GM20431 (cell line): ENCODE data around the gene TRMT61A.

ENCODE experiments used
- in situ Hi-C: fragments of 300-500 bp; cut with MseI, MboI; formaldehyde crosslinking; loops from one replicate; pipeline ENCODE4 v1.15.0; 2020; ENCODE audit warnings: low sequenced_read_pairs; ENCODE audit not compliant: unreplicated experiment

TRMT61A gene

DNA sequence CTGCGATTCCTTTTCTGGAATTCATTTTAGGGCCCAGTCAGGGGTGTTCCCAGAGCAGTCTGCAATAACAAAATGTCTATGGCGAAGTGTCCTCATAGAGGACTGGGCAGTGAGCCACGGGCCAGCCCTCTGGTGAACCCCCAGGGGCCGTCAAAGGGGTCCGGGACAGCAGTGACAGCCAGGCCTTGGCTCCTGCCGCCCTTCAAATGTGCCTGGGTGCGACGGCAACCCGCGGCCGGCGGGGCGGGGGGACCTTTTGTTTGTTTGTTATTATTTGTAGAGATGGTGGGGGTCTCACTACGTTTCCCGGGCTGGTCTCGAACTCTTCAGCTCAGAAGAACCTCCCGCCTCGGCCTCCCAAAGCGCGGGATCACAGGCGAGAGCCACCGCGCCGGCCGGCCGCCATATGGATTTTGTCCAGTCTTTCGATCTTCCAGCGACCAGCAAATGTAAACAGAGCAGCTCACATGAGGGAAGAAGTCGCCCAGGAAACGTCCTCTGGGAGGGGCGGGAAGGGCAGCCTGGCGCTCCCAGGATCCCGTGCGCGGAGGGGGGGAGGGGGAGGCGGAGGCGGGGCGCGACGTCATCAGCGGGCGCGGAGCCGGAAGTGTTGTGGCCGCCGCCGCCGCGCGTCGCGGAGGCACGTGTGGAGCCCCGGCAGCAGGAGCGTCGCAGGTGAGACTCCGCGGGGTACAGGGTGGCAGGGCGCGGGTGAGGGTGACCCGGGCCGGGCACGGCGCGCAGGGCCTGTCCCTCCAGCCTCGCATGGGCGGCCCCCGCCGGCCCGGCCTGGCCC is at the start of gene TRMT61A:
Gene TRMT61A (plus strand): TSS at position 610 of the 796 bp plus-strand sequence. CDS start 783 bp downstream, outside the sequence.
- in situ Hi-C loops = no loop called here

DNA sequence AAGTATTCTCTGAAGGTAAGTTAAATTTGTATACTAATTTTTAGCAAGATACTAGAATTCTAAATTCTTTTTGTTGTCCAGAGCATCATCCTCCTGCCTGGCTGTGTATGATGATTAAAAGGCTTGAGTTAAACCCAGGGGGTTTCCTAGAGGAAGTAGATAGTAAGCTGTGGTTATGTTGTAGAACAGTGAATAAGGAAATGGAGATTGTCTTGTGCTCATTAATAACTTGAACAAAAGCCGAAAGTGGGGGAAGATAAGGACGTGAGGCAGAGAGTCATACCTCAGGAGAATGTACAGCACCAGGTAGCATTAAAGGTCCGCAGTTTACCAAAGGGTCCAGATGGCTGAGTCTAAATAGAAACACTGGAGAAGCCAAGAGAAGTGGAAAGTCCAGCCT is 48.4 kb upstream of the TRMT61A start:
- in situ Hi-C loops = no loop called here

- in situ Hi-C loops = no loop called here
Measured at GRCh38 chr14:103483600-103483999, 45.4 kb upstream of the TRMT61A start.

GRCh38 chr14:103485504-103485903 is 43.5 kb upstream of the TRMT61A start:
- in situ Hi-C loops = no loop called here

- in situ Hi-C loops = no loop called here
Measured at GRCh38 chr14:103488071-103488470, 40.9 kb upstream of the TRMT61A start.

DNA sequence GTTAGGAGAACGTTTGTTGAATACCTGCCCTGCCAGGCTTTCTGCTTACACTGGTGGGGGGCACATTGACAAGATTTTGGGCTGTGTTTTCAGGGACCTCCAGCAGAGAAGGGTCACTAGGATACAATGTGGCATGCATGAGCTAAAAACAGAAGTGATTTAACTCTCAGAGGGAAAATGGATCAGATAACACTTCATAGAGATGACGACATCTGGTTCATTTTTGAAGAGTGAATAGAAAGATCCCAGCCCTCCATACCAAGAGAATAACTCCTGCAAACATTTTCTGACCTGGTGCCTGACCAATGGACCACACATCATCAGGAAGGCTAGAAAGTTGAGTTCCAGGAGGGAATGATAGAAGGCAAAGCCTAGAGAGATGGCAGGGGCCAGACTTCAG is 40.0 kb upstream of the TRMT61A start:
- in situ Hi-C loops = no loop called here

- in situ Hi-C loops = no loop called here
Measured at GRCh38 chr14:103489621-103490020, 39.4 kb upstream of the TRMT61A start.

DNA sequence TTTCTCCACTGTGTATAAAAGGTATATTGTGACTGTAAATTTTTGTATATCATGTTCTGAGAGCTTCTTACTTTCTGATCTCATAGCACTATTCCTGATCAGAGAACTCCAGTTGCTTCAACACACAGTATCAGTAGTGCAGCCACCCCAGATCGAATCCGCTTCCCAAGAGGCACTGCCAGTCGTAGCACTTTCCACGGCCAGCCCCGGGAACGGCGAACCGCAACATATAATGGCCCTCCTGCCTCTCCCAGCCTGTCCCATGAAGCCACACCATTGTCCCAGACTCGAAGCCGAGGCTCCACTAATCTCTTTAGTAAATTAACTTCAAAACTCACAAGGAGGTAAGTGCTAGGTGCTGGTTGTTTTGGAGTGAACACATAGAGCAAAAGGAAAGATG is 37.3 kb upstream of the TRMT61A start:
- in situ Hi-C loops = no loop called here

GRCh38 chr14:103492156-103492925 is 36.7 kb upstream of the TRMT61A start:
- in situ Hi-C loops = no loop called here

DNA sequence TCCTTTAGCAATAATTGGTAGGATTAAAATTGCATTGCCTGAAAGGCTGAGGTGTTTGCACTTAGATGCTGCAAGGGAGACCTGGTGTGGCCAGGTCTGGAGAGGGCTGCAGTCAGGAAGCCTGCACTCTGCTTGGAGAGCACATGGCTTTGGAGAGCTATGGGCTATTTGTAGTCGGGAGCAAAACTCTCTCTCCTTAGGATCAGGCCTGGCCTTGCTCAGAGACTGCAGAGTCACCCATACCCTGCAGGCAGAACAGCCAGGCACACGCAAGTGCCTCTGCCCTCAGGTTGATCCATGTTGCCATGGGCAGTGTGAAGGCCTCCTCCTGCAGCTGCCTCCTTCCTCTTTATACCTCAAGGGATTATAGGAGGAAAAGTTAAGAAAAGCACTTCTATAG is 33.1 kb upstream of the TRMT61A start:
- in situ Hi-C loops = no loop called here

DNA sequence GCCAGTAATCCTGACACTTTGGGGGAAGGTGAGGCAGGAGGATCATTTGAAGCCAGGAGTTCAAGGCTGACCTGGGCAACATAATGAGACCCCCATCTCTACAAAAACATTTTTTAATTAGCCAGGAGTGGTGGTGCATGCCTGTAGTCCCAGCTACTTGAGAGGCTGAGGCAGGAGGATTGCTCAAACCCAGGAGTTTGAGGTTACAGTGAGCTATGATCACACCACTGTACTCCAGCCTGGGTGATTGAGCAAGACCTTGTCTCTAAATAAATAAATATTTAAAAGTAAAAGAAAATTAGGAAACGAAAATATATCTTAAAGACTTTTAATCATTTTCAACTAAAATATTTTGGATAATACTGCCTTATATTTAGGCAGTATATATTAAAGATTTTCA is 32.2 kb upstream of the TRMT61A start:
- in situ Hi-C loops = no loop called here

DNA sequence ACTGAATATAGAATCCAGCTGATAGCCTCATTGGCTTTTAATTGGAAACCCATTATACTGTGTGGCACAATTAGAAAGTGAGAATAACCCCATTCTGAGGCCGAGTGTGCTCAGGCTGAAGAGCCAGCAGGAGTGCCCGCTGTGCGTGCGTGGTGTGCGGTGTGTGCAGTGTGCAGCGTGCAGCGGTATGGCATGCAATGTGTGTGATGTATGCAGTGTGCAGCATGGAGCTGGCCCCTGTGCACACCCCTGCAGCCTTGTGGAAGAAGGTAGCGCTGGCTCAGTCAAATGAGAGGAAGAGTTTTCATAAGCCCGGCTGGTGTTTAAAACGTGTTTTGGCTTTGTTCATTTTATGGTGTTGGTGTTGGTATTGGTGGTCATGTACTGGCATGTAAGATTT is 29.3 kb upstream of the TRMT61A start:
- in situ Hi-C loops = no loop called here

DNA sequence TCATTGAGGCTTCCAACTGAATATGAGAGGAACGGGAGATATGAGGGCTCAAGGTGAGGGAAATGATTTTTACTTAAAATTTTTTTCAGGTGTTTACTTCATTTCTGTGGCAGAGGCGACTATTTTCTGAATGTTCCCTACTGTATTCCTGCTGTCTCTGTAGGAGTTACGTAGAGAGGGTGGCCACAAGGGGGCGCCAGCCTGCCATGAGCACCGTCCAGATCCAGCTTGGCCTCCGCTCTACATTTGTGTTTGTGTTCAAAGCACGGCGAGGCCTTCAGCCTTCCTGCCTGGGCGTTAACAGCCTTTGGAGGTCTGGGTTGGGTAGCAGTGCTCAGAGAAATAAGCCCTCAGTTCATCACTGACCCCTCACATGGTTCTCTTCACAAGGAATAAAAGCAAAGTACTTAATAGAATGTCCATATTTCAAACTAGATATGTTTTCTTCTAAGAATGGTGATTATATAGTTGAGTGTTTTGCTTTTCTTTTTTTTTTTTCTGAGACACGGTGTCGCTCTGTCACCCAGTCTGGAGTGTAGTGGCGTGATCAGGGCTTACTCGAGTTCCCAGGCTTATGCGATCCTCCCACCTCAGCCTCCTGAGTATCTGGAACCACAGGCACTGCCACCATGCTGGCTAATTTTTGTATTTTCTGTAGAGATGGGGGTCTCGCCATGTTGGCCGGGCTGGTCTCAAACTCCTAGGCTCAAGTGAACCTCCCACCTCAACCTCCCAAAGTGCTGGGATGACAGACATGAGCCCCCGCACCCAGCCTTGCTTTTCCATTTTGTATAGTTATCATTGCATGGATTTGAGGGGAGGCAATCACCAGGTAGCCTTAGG is 28.6 kb upstream of the TRMT61A start:
- in situ Hi-C loops = no loop called here

- in situ Hi-C loops = no loop called here
Measured at GRCh38 chr14:103501041-103501870, 27.7 kb upstream of the TRMT61A start.

GRCh38 chr14:103501921-103502669 is 26.9 kb upstream of the TRMT61A start:
- in situ Hi-C loops = no loop called here

DNA sequence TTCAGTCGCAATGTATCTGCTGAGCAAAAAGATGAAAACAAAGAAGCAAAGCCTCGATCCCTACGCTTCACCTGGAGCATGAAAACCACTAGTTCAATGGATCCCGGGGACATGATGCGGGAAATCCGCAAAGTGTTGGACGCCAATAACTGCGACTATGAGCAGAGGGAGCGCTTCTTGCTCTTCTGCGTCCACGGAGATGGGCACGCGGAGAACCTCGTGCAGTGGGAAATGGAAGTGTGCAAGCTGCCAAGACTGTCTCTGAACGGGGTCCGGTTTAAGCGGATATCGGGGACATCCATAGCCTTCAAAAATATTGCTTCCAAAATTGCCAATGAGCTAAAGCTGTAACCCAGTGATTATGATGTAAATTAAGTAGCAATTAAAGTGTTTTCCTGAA is 26.1 kb upstream of the TRMT61A start:
- in situ Hi-C loops = no loop called here

- in situ Hi-C loops = no loop called here
Measured at GRCh38 chr14:103503296-103503695, 25.7 kb upstream of the TRMT61A start.

DNA sequence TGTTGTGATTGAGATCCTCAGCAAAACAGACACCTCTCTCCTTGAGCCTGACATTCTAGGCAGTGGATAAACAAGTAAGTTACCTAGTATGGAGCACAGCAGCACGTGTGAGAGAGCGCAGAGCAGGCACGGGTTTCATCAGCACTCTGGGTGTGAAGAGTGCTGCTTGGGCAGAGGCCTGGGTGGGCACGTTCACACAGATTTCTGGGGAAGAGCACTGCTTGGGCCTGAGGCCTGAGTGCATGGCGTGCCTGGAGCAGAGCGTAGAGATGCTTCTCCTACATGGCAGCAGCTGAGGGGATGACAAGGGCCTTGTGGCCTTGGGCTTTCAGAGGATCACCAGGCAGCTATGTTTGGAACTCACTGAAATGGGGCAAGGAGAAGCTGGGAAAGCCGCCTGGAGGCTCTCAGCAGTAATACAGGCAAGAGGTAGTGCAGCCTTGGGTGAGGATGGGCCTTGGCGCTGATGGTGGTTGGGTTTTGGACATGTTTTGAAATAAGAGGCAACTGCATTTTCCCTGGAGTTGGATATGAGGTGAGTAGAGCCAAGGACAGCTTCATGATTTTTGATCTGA is 23.9 kb upstream of the TRMT61A start:
- in situ Hi-C loops = no loop called here

DNA sequence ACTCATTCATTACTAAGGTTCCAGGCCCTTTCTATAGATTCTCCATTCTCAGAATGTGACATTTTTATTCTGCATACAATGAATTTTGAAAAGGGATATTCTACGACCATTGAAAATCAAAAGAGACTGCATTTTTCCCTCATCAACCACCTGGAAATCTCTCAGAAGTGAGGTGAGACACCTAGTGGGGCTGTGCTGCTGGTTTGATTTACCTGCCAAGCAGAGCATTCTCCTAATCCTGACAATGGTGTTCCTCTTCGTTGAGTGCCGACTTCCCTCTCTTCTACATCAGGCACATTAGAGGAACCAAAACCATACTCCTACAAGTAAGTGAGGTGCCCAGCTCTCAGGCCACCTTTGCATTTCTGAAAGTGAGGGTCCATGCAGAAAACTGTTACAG is 21.2 kb upstream of the TRMT61A start:
- in situ Hi-C loops = no loop called here
